Nephron progenitor cell (in vitro differentiated cells): ENCODE measurements around the gene MYO18A.

Experiments used
- DNase-seq: peaks from one replicate; pipeline ENCODE4 v3.0.0; 2021
- H3K27ac Mint-ChIP-seq: 2 replicates; pipeline ENCODE4 v1.8.0; 2021; ENCODE audit warnings: mild to moderate bottlenecking, moderate library complexity, mixed read lengths
- H3K27me3 Mint-ChIP-seq: 2 replicates; pipeline ENCODE4 v1.8.0; 2021; ENCODE audit warnings: mild to moderate bottlenecking, low read depth, mixed read lengths; ENCODE audit not compliant: poor library complexity
- H3K36me3 Mint-ChIP-seq: 2 replicates; pipeline ENCODE4 v1.8.0; 2021; ENCODE audit warnings: low read depth, mixed read lengths
- H3K4me1 Mint-ChIP-seq: 2 replicates; pipeline ENCODE4 v1.8.0; 2021; ENCODE audit warnings: mixed read lengths
- H3K4me3 Mint-ChIP-seq: 2 replicates; pipeline ENCODE4 v1.8.0; 2021; ENCODE audit warnings: mild to moderate bottlenecking, moderate library complexity, mixed read lengths
- H3K9me3 Mint-ChIP-seq: 2 replicates; pipeline ENCODE4 v1.8.0; 2021; ENCODE audit warnings: mild to moderate bottlenecking, moderate library complexity, mixed read lengths
- TF ChIP-seq, protein P1 (sequence below): fragments of 200-600 bp; sonication (generic); IDR thresholded peaks from 2 replicates; pipeline ENCODE4 v1.5.0; 2021; ENCODE audit warnings: antibody characterized with exemption

Gene MYO18A

DNA sequence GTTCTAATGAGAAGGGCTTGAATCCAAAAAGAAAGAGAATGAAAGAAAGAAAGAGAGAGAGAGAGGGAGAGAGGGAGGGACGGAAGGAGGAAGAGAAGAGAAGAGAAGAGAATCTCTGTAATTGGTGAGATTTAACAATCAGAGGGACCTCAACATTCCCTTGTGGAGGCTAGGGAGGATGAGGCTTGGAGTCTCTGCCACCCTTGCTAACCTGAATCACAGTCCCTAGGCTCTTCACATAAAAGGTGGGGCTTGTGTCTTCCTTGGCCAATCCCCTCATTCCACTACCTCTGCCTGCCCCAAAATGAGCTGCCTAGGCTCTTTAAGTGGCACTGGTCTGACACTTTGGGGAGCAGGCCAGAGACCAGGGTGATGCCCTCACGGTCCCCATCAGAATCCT lies 107.2 kb downstream of the MYO18A start:
- Mint-ChIP-seq H3K4me3 (no peak overlapping the region), H3K36me3 (peaks cover 7% of the 10 kb centered on the region), H3K9me3 (no peaks in the 10 kb centered on the region), H3K4me1 (peaks cover 27% of the 10 kb centered on the region), H3K27ac (peak overlapping the region; percentile 78), H3K27me3 (peaks cover 7% of the 10 kb centered on the region)
- TF ChIP-seq, protein P1, sequence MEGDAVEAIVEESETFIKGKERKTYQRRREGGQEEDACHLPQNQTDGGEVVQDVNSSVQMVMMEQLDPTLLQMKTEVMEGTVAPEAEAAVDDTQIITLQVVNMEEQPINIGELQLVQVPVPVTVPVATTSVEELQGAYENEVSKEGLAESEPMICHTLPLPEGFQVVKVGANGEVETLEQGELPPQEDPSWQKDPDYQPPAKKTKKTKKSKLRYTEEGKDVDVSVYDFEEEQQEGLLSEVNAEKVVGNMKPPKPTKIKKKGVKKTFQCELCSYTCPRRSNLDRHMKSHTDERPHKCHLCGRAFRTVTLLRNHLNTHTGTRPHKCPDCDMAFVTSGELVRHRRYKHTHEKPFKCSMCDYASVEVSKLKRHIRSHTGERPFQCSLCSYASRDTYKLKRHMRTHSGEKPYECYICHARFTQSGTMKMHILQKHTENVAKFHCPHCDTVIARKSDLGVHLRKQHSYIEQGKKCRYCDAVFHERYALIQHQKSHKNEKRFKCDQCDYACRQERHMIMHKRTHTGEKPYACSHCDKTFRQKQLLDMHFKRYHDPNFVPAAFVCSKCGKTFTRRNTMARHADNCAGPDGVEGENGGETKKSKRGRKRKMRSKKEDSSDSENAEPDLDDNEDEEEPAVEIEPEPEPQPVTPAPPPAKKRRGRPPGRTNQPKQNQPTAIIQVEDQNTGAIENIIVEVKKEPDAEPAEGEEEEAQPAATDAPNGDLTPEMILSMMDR: no peak
- DNase-seq: no peak

DNA sequence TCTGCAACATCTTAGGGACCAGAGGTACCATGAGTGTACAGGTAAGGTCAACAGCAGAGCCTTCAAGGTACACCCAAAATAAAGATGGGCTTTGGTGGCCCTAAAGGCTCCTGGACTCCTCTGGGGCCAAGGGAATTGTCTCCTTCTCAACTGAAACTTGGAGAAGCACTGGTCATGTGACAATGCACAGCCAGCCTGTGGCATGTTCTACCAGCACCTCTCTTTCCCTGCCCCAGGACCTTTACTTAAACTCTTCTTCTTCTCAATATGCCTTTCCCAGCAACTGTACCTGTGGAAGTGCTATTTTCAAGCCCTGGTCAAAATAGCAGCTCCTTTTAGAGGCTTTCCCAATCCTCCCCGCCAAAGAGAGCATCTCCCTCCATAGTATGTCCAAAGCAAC lies 108.9 kb downstream of the MYO18A start:
- no peaks in the 10 kb centered on the region for H3K9me3 Mint-ChIP-seq
- DNase-seq: no peak
- H3K27ac Mint-ChIP-seq: peak overlapping the region; percentile 30
- H3K36me3 Mint-ChIP-seq: no peaks in the 10 kb centered on the region
- peaks cover 33% of the 10 kb centered on the region for H3K4me1 Mint-ChIP-seq
- peaks cover 7% of the 10 kb centered on the region for H3K27me3 Mint-ChIP-seq
- no peak overlapping the region for H3K4me3 Mint-ChIP-seq
- TF ChIP-seq, protein P1: no peak

GRCh38 chr17:29070781-29071180 lies 109.4 kb downstream of the MYO18A start:
- peaks cover 6% of the 10 kb centered on the region for H3K27me3 Mint-ChIP-seq
- TF ChIP-seq, protein P1: no peak
- H3K4me1 Mint-ChIP-seq: peaks cover 34% of the 10 kb centered on the region
- no peaks in the 10 kb centered on the region for H3K9me3 Mint-ChIP-seq
- H3K4me3 Mint-ChIP-seq: no peak overlapping the region
- no peak overlapping the region for H3K27ac Mint-ChIP-seq
- H3K36me3 Mint-ChIP-seq: no peaks in the 10 kb centered on the region
- DNase-seq: no peak

DNA sequence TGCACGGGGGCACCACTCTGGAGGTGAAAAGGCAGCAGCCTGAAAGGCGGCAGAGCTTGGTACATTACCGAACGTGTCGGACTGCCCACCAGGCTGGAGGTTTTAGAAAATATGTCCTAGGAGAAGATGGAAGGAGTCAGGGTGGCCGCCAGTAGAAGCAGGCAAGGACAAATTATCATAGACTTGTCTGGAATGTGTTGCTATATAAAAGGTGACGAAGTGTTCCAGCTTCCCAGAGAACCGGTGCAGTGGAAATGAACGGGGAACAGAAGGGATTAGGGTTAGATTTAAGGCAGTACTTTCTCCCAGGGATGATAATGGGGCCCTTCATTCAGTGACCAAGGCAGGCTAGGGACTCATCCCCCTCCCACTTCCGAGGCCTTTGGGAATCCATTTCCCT lies 109.9 kb downstream of the MYO18A start:
- TF ChIP-seq, protein P1: no peak
- Mint-ChIP-seq H3K36me3 (no peaks in the 10 kb centered on the region), H3K27me3 (peaks cover 10% of the 10 kb centered on the region), H3K4me3 (no peak overlapping the region), H3K4me1 (peaks cover 34% of the 10 kb centered on the region), H3K9me3 (no peaks in the 10 kb centered on the region), H3K27ac (no peak overlapping the region)
- no peak for DNase-seq

- no peak for DNase-seq
- Mint-ChIP-seq H3K4me1 (peaks cover 34% of the 10 kb centered on the region), H3K9me3 (no peaks in the 10 kb centered on the region), H3K27ac (no peak overlapping the region), H3K36me3 (no peaks in the 10 kb centered on the region), H3K27me3 (peaks cover 12% of the 10 kb centered on the region), H3K4me3 (no peak overlapping the region)
- TF ChIP-seq, protein P1: no peak
Measured at GRCh38 chr17:29069526-29070041, 110.6 kb downstream of the MYO18A start.

GRCh38 chr17:29068818-29069217 lies 111.4 kb downstream of the MYO18A start:
- H3K27me3 Mint-ChIP-seq: peaks cover 12% of the 10 kb centered on the region
- H3K9me3 Mint-ChIP-seq: no peaks in the 10 kb centered on the region
- TF ChIP-seq, protein P1: no peak
- H3K27ac Mint-ChIP-seq: no peak overlapping the region
- no peak for DNase-seq
- peaks cover 32% of the 10 kb centered on the region for H3K4me1 Mint-ChIP-seq
- no peak overlapping the region for H3K4me3 Mint-ChIP-seq
- H3K36me3 Mint-ChIP-seq: no peaks in the 10 kb centered on the region
